Measurements from ENCODE around the gene MUC16.

- TF ChIP-seq, protein P1, sequence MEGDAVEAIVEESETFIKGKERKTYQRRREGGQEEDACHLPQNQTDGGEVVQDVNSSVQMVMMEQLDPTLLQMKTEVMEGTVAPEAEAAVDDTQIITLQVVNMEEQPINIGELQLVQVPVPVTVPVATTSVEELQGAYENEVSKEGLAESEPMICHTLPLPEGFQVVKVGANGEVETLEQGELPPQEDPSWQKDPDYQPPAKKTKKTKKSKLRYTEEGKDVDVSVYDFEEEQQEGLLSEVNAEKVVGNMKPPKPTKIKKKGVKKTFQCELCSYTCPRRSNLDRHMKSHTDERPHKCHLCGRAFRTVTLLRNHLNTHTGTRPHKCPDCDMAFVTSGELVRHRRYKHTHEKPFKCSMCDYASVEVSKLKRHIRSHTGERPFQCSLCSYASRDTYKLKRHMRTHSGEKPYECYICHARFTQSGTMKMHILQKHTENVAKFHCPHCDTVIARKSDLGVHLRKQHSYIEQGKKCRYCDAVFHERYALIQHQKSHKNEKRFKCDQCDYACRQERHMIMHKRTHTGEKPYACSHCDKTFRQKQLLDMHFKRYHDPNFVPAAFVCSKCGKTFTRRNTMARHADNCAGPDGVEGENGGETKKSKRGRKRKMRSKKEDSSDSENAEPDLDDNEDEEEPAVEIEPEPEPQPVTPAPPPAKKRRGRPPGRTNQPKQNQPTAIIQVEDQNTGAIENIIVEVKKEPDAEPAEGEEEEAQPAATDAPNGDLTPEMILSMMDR (IDR thresholded peaks at IDR 0.05): no peak
- no peak for TF ChIP-seq POLR2AphosphoS5 (IDR thresholded peaks at IDR 0.05; ENCODE audit: insufficient read depth in 1 of 2, low read depth in 1 of 2)
- no peak for TF ChIP-seq POLR2A (IDR thresholded peaks at IDR 0.05)
Observed at GRCh38 chr19:9043524-9043923, 33.3 kb upstream of the MUC16 start.
